ENCODE measurements around the gene FASN. TPM values are rescaled to one million over a fixed set of nuclear protein-coding genes. Genes with fewer than 3 reads are reported as not detected.

The FASN gene
- total and polyA plus RNA-seq, 2 of the 13 experiments (the other 11 are each of a cell fraction or from before 2014, with no cell fraction given): 51.7 to 101 TPM

- TF ChIP-seq HES4 (CRISPR knock-in tag; IDR thresholded peaks at IDR 0.05; ENCODE audit: borderline replicate concordance) (no peak; the same call in none of the 2 replicates), SPEN (CRISPR knock-in tag; IDR thresholded peaks at IDR 0.05; ENCODE audit: low read depth) (no peak), HNRNPLL (IDR thresholded peaks at IDR 0.05; ENCODE audit: low read depth, low read length, poor library complexity, severe bottlenecking) (no peak), GZF1 (CRISPR knock-in tag; IDR thresholded peaks at IDR 0.05) (no peak), ATF7-NPFF (CRISPR knock-in tag; IDR thresholded peaks at IDR 0.05; ENCODE audit: low read depth) (peak; percentile 4; the same call in 1 of the 2 replicates), U2AF2 (IDR thresholded peaks at IDR 0.05; ENCODE audit: low read depth, low read length) (no peak), ZNF75D (CRISPR knock-in tag; IDR thresholded peaks at IDR 0.05; ENCODE audit: borderline replicate concordance) (no peak), SP4 (CRISPR knock-in tag; IDR thresholded peaks at IDR 0.05) (peak; percentile 32; the same call in 1 of the 2 replicates), ZNF260 (CRISPR knock-in tag; IDR thresholded peaks at IDR 0.05; ENCODE audit: borderline replicate concordance, low read depth) (no peak), GABPB1 (CRISPR knock-in tag; IDR thresholded peaks at IDR 0.05) (no peak; the same call in 1 of the 2 replicates), ZMAT3 (CRISPR knock-in tag; conservative IDR thresholded peaks at IDR 0.05) (0 out of 2 replicates have a peak, but pooled peaks have one; percentile 45), NFYC (CRISPR knock-in tag; IDR thresholded peaks at IDR 0.05) (no peak), ZNF652 (CRISPR knock-in tag; IDR thresholded peaks at IDR 0.05; ENCODE audit: borderline replicate concordance, low read depth) (no peak), ARHGAP35 (CRISPR knock-in tag; IDR thresholded peaks at IDR 0.05; ENCODE audit: borderline replicate concordance) (no peak), TBX2 (CRISPR knock-in tag; IDR thresholded peaks at IDR 0.05; ENCODE audit: borderline replicate concordance) (peak; percentile 77), GRHL1 (CRISPR knock-in tag; conservative IDR thresholded peaks at IDR 0.05) (no peak), IKZF5 (CRISPR knock-in tag; IDR thresholded peaks at IDR 0.05) (no peak), ZNF101 (CRISPR knock-in tag; IDR thresholded peaks at IDR 0.05; ENCODE audit: borderline replicate concordance, low read depth) (no peak), ZNF256 (CRISPR knock-in tag; conservative IDR thresholded peaks at IDR 0.05) (no peak), ZFP41 (CRISPR knock-in tag; IDR thresholded peaks at IDR 0.05; ENCODE audit: borderline replicate concordance) (peak; percentile 44; the same call in 1 of the 2 replicates), HDAC6 (IDR thresholded peaks at IDR 0.05; ENCODE audit: low read depth, low read length) (no peak), MTA1 (CRISPR knock-in tag; IDR thresholded peaks at IDR 0.05; ENCODE audit: borderline replicate concordance) (peak; percentile 58; the same call in 1 of the 2 replicates), ZFP36 (IDR thresholded peaks at IDR 0.05; ENCODE audit: borderline replicate concordance, low read depth, low read length, partially characterized antibody) (no peak), ZNF138 (CRISPR knock-in tag; IDR thresholded peaks at IDR 0.05; ENCODE audit: low read depth) (no peak), ZNF598 (CRISPR knock-in tag; IDR thresholded peaks at IDR 0.05; ENCODE audit: borderline replicate concordance) (no peak), KAT2B (IDR thresholded peaks at IDR 0.05; ENCODE audit: borderline replicate concordance, low read depth, low read length) (no peak), ZNF350 (CRISPR knock-in tag; IDR thresholded peaks at IDR 0.05; ENCODE audit: borderline replicate concordance, low read depth) (0 out of 2 replicates have a peak, but pooled peaks have one; percentile 8)
These were observed 2.0 kb downstream of the FASN start (continued) for GRCh38 chr17:82095777-82096708.

All from HepG2 (cell line).